ENCODE results near the gene ATG9B. TPM values are rescaled to one million over a fixed set of nuclear protein-coding genes. Genes with fewer than 3 reads are reported as not detected.

ATG9B gene
- total RNA-seq, 1 experiment from 2014 or later: 1.3 TPM

DNA sequence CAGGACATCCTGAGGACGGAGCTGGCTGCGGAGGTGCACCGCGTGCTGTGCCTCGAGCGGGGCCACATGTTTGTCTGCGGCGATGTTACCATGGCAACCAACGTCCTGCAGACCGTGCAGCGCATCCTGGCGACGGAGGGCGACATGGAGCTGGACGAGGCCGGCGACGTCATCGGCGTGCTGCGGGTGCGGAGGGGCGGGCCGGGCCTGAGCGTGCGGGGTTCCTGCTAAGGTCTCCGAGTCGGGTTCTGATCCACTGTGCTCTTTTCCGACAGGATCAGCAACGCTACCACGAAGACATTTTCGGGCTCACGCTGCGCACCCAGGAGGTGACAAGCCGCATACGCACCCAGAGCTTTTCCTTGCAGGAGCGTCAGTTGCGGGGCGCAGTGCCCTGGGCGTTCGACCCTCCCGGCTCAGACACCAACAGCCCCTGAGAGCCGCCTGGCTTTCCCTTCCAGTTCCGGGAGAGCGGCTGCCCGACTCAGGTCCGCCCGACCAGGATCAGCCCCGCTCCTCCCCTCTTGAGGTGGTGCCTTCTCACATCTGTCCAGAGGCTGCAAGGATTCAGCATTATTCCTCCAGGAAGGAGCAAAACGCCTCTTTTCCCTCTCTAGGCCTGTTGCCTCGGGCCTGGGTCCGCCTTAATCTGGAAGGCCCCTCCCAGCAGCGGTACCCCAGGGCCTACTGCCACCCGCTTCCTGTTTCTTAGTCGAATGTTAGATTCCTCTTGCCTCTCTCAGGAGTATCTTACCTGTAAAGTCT, 10.4 kb downstream of the ATG9B start:
- intact Hi-C loops (cut with micrococcal nuclease): no loop called here
- POLR2A ChIA-PET (ENCODE audit: unreplicated experiment): interaction anchor here (0.6 kb wide), 1 partner anchor 67 kb away, joined by 5 read pairs; the partner anchor contains the start of gene FASTK
- DNase-seq (peak; percentile 58), ATAC-seq (peak; percentile 48)
- no peaks in the 10 kb centered on the region for H3K79me2 ChIP-seq (ENCODE audit: low read length)
- peak overlapping the region; percentile 81 for H3K4me2 ChIP-seq (ENCODE audit: low read length)
- H3F3A ChIP-seq (ENCODE audit: low read length, unreplicated experiment): no peaks in the 10 kb centered on the region
- peak overlapping the region; percentile 36; the same call in 1 of the 2 replicates for H3K9ac ChIP-seq (ENCODE audit: low read length)
- peak overlapping the region; percentile 69 for H2AFZ ChIP-seq (ENCODE audit: low read length)
- CTCF ChIA-PET: interaction anchor here (0.7 to 1.2 kb wide), 6 partner anchors 11 to 115 kb away, joined by 3 to 11 read pairs (median 6); partner anchors contain the start of gene ATG9B
- H3K9me3 ChIP-seq (ENCODE audit: low read length): no peaks in the 10 kb centered on the region
- BruUV-seq (replicated peaks): TSS peak; percentile 85
- no peak for TF ChIP-seq EZH2 (IDR thresholded peaks at IDR 0.05; ENCODE audit: low read length, unreplicated experiment)
- TF ChIP-seq, protein P1, sequence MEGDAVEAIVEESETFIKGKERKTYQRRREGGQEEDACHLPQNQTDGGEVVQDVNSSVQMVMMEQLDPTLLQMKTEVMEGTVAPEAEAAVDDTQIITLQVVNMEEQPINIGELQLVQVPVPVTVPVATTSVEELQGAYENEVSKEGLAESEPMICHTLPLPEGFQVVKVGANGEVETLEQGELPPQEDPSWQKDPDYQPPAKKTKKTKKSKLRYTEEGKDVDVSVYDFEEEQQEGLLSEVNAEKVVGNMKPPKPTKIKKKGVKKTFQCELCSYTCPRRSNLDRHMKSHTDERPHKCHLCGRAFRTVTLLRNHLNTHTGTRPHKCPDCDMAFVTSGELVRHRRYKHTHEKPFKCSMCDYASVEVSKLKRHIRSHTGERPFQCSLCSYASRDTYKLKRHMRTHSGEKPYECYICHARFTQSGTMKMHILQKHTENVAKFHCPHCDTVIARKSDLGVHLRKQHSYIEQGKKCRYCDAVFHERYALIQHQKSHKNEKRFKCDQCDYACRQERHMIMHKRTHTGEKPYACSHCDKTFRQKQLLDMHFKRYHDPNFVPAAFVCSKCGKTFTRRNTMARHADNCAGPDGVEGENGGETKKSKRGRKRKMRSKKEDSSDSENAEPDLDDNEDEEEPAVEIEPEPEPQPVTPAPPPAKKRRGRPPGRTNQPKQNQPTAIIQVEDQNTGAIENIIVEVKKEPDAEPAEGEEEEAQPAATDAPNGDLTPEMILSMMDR (conservative IDR thresholded peaks at IDR 0.05; ENCODE audit: low read depth, low read length): 0 out of 2 replicates have a peak, but pooled peaks have one; percentile 21
- no peaks in the 10 kb centered on the region for H4K20me1 ChIP-seq (ENCODE audit: low read length)
- H3K4me3 ChIP-seq (ENCODE audit: low read length): peak overlapping the region; percentile 62
- peaks cover 10% of the 10 kb centered on the region; the same call in 1 of the 2 replicates for H3K4me1 ChIP-seq (ENCODE audit: insufficient read depth, low read length)
- H3K9me2 ChIP-seq (replicated peaks; ENCODE audit: low read length): no peaks in the 10 kb centered on the region
- H3K36me3 ChIP-seq (ENCODE audit: low read depth, low read length): no peaks in the 10 kb centered on the region
- H3K27me3 ChIP-seq (ENCODE audit: low read length): no peaks in the 10 kb centered on the region
- H3K27ac ChIP-seq (ENCODE audit: low read length): no peak overlapping the region

DNA sequence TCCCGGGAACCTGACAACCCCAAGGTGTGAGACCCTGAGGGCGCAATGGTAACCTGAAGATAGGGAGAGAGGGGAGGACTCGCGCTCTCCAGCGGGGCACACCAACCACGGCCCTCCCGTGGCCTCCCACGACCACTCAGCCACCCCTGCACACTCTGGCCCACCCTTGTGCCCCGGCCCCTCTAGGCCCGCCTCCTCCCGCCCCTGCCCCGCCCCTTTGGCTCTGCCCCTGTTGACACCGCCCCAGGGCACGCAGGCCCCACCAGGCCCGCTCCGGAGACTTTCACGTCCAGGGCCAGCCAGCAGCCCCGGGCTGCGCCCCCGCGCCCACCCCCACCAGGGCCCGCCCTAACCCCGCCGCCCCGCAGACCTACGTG, 10.9 kb downstream of the ATG9B start:
- no peaks in the 10 kb centered on the region for H4K20me1 ChIP-seq (ENCODE audit: low read length)
- no TSS peak for BruUV-seq (replicated peaks)
- no peak for DNase-seq
- no peaks in the 10 kb centered on the region for H3K27me3 ChIP-seq (ENCODE audit: low read length)
- ChIA-PET POLR2A (ENCODE audit: unreplicated experiment) (interaction anchor here (0.6 kb wide), 1 partner anchor 67 kb away, joined by 5 read pairs; the partner anchor contains the start of gene FASTK), CTCF (interaction anchor here (0.7 to 1.2 kb wide), 4 partner anchors 11 to 81 kb away, joined by 3 to 11 read pairs (median 7); partner anchors contain the start of gene ATG9B)
- no peaks in the 10 kb centered on the region for H3K36me3 ChIP-seq (ENCODE audit: low read depth, low read length)
- no peaks in the 10 kb centered on the region for H3K9me3 ChIP-seq (ENCODE audit: low read length)
- intact Hi-C loops (cut with micrococcal nuclease): no loop called here
- H3F3A ChIP-seq (ENCODE audit: low read length, unreplicated experiment): no peaks in the 10 kb centered on the region
- TF ChIP-seq EZH2phosphoT487 (IDR thresholded peaks at IDR 0.05; ENCODE audit: borderline replicate concordance, low read length) (no peak), EZH2 (IDR thresholded peaks at IDR 0.05; ENCODE audit: low read length, unreplicated experiment) (no peak)
- TF ChIP-seq, protein P1 (conservative IDR thresholded peaks at IDR 0.05; ENCODE audit: low read depth, low read length): no peak
- H2AFZ ChIP-seq (ENCODE audit: low read length): no peak overlapping the region
- H3K27ac ChIP-seq (ENCODE audit: low read length): no peak overlapping the region
- peak overlapping the region; percentile 81 for H3K4me2 ChIP-seq (ENCODE audit: low read length)
- H3K79me2 ChIP-seq (ENCODE audit: low read length): no peaks in the 10 kb centered on the region
- peak; percentile 8 for ATAC-seq
- H3K9me2 ChIP-seq (replicated peaks; ENCODE audit: low read length): no peaks in the 10 kb centered on the region
- H3K4me1 ChIP-seq (ENCODE audit: insufficient read depth, low read length): peaks cover 8% of the 10 kb centered on the region; the same call in 1 of the 2 replicates
- H3K9ac ChIP-seq (ENCODE audit: low read length): no peak overlapping the region
- no peak overlapping the region; the same call in 1 of the 2 replicates for H3K4me3 ChIP-seq (ENCODE audit: low read length)

DNA sequence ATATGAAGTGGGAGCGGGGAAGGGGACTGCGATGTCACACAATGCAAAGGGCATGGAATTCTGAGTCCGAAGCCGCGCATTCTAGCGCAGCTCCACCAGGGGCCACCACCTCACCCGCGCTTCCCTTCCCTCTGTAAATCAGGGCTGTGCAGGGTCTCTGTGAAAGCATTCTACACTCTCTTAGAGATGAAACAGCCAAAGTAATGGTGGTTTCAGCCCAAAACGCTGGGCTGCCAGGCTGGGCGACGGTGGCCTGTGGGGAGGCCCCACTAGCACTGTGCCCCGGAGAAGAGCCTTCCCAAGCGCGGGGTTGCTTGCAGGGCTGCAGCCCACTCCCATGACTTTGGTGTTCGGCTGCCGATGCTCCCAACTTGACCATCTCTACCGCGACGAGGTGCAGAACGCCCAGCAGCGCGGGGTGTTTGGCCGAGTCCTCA, 11.4 kb downstream of the ATG9B start:
- H3K4me3 ChIP-seq (ENCODE audit: low read length): no peak overlapping the region
- no peaks in the 10 kb centered on the region for H4K20me1 ChIP-seq (ENCODE audit: low read length)
- H3K9me2 ChIP-seq (replicated peaks; ENCODE audit: low read length): no peaks in the 10 kb centered on the region
- peak overlapping the region; percentile 81; the same call in 1 of the 2 replicates for H3K4me2 ChIP-seq (ENCODE audit: low read length)
- no peak overlapping the region for H2AFZ ChIP-seq (ENCODE audit: low read length)
- CTCF ChIA-PET: no interaction called here
- H3K9ac ChIP-seq (ENCODE audit: low read length): no peak overlapping the region
- H3K9me3 ChIP-seq (ENCODE audit: low read length): no peaks in the 10 kb centered on the region
- POLR2A ChIA-PET (ENCODE audit: unreplicated experiment): no interaction called here
- no peaks in the 10 kb centered on the region for H3F3A ChIP-seq (ENCODE audit: low read length, unreplicated experiment)
- ATAC-seq (peak; percentile 49), DNase-seq (peak; percentile 35)
- H3K36me3 ChIP-seq (ENCODE audit: low read depth, low read length): no peaks in the 10 kb centered on the region
- H3K4me1 ChIP-seq (ENCODE audit: insufficient read depth, low read length): peaks cover 5% of the 10 kb centered on the region; the same call in 1 of the 2 replicates
- H3K27me3 ChIP-seq (ENCODE audit: low read length): no peaks in the 10 kb centered on the region
- no peak overlapping the region for H3K27ac ChIP-seq (ENCODE audit: low read length)
- intact Hi-C loops (cut with micrococcal nuclease): no loop called here
- no TSS peak for BruUV-seq (replicated peaks)
- H3K79me2 ChIP-seq (ENCODE audit: low read length): no peaks in the 10 kb centered on the region
- TF ChIP-seq EZH2phosphoT487 (IDR thresholded peaks at IDR 0.05; ENCODE audit: borderline replicate concordance, low read length): no peak
- TF ChIP-seq, protein P1 (conservative IDR thresholded peaks at IDR 0.05; ENCODE audit: low read depth, low read length): peak; percentile 63
